ENCODE measurements around the gene FADS2.

- TF ChIP-seq CTCF (IDR thresholded peaks at IDR 0.05) (no peak), EP300 (IDR thresholded peaks at IDR 0.05) (no peak), JUN (IDR thresholded peaks at IDR 0.05) (no peak), ELK1 (IDR thresholded peaks at IDR 0.05; ENCODE audit: low read depth, low read length) (no peak), ZSCAN20 (CRISPR knock-in tag; IDR thresholded peaks at IDR 0.05) (no peak), POLR2A (IDR thresholded peaks at IDR 0.05; ENCODE audit: low read length) (no peak), KDM5A (IDR thresholded peaks at IDR 0.05) (no peak), KDM1A (IDR thresholded peaks at IDR 0.05; ENCODE audit: low read depth) (no peak), RNF2 (IDR thresholded peaks at IDR 0.05; ENCODE audit: borderline replicate concordance, low read depth) (no peak), MYC (IDR thresholded peaks at IDR 0.05; ENCODE audit: borderline replicate concordance, low read length) (no peak), MAX (IDR thresholded peaks at IDR 0.05) (no peak)
Observed at GRCh38 chr11:61838501-61838900, 10.4 kb downstream of the FADS2 start.

Data from A549 (cell line).